HCT116 (cell line): Measurements from ENCODE around the gene GRIN1. TPM values are rescaled to one million over a fixed set of nuclear protein-coding genes. Genes with fewer than 3 reads are reported as not detected.

Source experiments
- ATAC-seq: fragments of 200-7000 bp; cut with Tn5 transposase; 2 replicates; pipeline ENCODE4 v1.9.1; 2020; ENCODE audit warnings: mild to moderate bottlenecking, moderate library complexity
- BruUV-seq: library from RNA; stranded (reverse); fragments of 400-500 nt; replicated peaks from 2 replicates; lab custom pipeline; 2021; lab: Mats Ljungman, UMichigan
- CTCF ChIA-PET: fragments of 300-600 bp; sonication (Branson Sonifier 250); formaldehyde crosslinking; loops from one replicate; lab custom pipeline; 2021; ENCODE audit warnings: antibody characterized with exemption; lab: Charles Lee
- POLR2A ChIA-PET: fragments of 300-600, 350-600 bp; sonication (Branson Sonifier 250); formaldehyde crosslinking; loops from one replicate; lab custom pipeline; 2021; ENCODE audit warnings: antibody characterized with exemption; lab: Charles Lee
- RAD21 ChIA-PET, 2 experiments: fragments of 300-600 bp; sonication (Branson Sonifier 250); formaldehyde crosslinking; loops; one replicate each; lab custom pipeline; 2023; ENCODE audit warnings: low total read pairs in 2 of 2; ENCODE audit not compliant: uncharacterized antibody in 2 of 2, unreplicated experiment in 2 of 2, low non-redundant PET in 1 of 2; lab: Charles Lee
- DNase-seq: peaks from one replicate; pipeline ENCODE4 v3.0.0-alpha.2; 2010; ENCODE audit warnings: low read depth, low spot score
- H2AFZ ChIP-seq: fragments of 200-600 bp; shearing (Covaris generic), sonication (generic); 2 replicates; pipeline ENCODE4 v1.6.1; 2017; ENCODE audit warnings: low read depth, mixed run types, mixed read lengths, antibody characterized with exemption, low read length; ENCODE audit not compliant: poor library complexity, severe bottlenecking
- H3K27ac ChIP-seq: 2 replicates; pipeline ENCODE4 v1.5.1; 2012; ENCODE audit warnings: low read depth, low read length
- H3K27me3 ChIP-seq: fragments of 200-600 bp; sonication (generic); 2 replicates; pipeline ENCODE4 v1.6.1; 2016; ENCODE audit warnings: mixed run types, low read length, mixed read lengths; ENCODE audit not compliant: insufficient read depth
- H3K36me3 ChIP-seq, 2 experiments: fragments of 200-500 bp in 1 of 2; fragments of 200-600 bp in 1 of 2; sonication (Bioruptor generic) in 1 of 2; sonication (generic) in 1 of 2; 2 replicates each; pipeline versions ENCODE4 v1.5.1 to v1.6.1; 2014 to 2016; ENCODE audit warnings: low read length in 2 of 2, inconsistent platforms in 1 of 2, mixed read lengths in 1 of 2, mixed run types in 1 of 2; ENCODE audit not compliant: insufficient read depth in 2 of 2, control insufficient read depth in 1 of 2
- H3K4me1 ChIP-seq, 2 experiments: fragments of 200-600 bp in 1 of 2; sonication (generic) in 1 of 2; 2 replicates each; pipeline versions ENCODE4 v1.5.1 to v1.6.1; 2012 to 2017; ENCODE audit warnings: low read length in 2 of 2, inconsistent platforms in 1 of 2, mild to moderate bottlenecking in 1 of 2, mixed read lengths in 1 of 2, mixed run types in 1 of 2, moderate library complexity in 1 of 2; ENCODE audit not compliant: insufficient read depth in 2 of 2, control insufficient read depth in 1 of 2
- H3K4me2 ChIP-seq: fragments of 200-600 bp; sonication (generic); 2 replicates; pipeline ENCODE4 v1.6.1; 2017; ENCODE audit warnings: mixed run types, low read length, mixed read lengths
- H3K4me3 ChIP-seq, 2 experiments: fragments of 200-600 bp in 1 of 2; sonication (generic) in 1 of 2; replicated peaks in 1 of 2; 2 replicates each; pipeline ENCODE4 v1.5.1; 2011 to 2016; ENCODE audit warnings: low read length in 2 of 2, control low read depth in 1 of 2, low read depth in 1 of 2, mild to moderate bottlenecking in 1 of 2, mixed read lengths in 1 of 2, mixed run types in 1 of 2
- H3K79me2 ChIP-seq: fragments of 200-600 bp; sonication (generic); 2 replicates; pipeline ENCODE4 v1.6.1; 2017; ENCODE audit warnings: mild to moderate bottlenecking, mixed run types, low read length, moderate library complexity, mixed read lengths; ENCODE audit not compliant: insufficient read depth
- H3K9ac ChIP-seq: fragments of 200-600 bp; sonication (generic); 2 replicates; pipeline ENCODE4 v1.6.1; 2016; ENCODE audit warnings: low read length, mixed read lengths
- H3K9me2 ChIP-seq: fragments of 200-600 bp; sonication (generic), shearing (Covaris generic); 2 replicates; pipeline ENCODE4 v1.6.1; 2017; ENCODE audit warnings: mixed run types, mild to moderate bottlenecking, moderate library complexity; ENCODE audit not compliant: insufficient read depth
- H3K9me3 ChIP-seq, 2 experiments: fragments of 200-500 bp in 1 of 2; fragments of 200-600 bp in 1 of 2; sonication (Bioruptor generic) in 1 of 2; sonication (generic) in 1 of 2; 2 replicates each; pipeline ENCODE4 v1.6.1; 2014 to 2017; ENCODE audit warnings: low read length in 2 of 2, mixed read lengths in 2 of 2, inconsistent platforms in 1 of 2, low read depth in 1 of 2, mild to moderate bottlenecking in 1 of 2, mixed run types in 1 of 2, moderate library complexity in 1 of 2; ENCODE audit not compliant: control insufficient read depth in 1 of 2, insufficient read depth in 1 of 2
- H4K20me1 ChIP-seq: fragments of 200-600 bp; sonication (generic), shearing (Covaris generic); 2 replicates; pipeline ENCODE4 v1.6.1; 2017; ENCODE audit warnings: mixed run types, mild to moderate bottlenecking, moderate library complexity; ENCODE audit not compliant: insufficient read depth
- CEBPB ChIP-seq: IDR thresholded peaks from 2 replicates; pipeline ENCODE4 v1.6.1; 2012; ENCODE audit warnings: low read depth
- EGR1 ChIP-seq: IDR thresholded peaks from 2 replicates; pipeline ENCODE4 v1.6.1; 2012; ENCODE audit warnings: low read depth
- JUND ChIP-seq: IDR thresholded peaks from 2 replicates; pipeline ENCODE4 v1.6.1; 2012
- POLR2A ChIP-seq: IDR thresholded peaks from 2 replicates; pipeline ENCODE4 v1.7.0; 2011; ENCODE audit warnings: borderline replicate concordance; ENCODE audit not compliant: insufficient read depth, insufficient read length; ENCODE audit errors: extremely low read depth
- POLR2AphosphoS5 ChIP-seq: IDR thresholded peaks from 2 replicates; pipeline ENCODE4 v1.6.1; 2011; ENCODE audit warnings: mild to moderate bottlenecking, low read depth, low read length, moderate library complexity
- ZFX ChIP-seq: fragments of 450-650 bp; IDR thresholded peaks from 2 replicates; pipeline ENCODE4 v1.6.1; 2017
- intact Hi-C: fragments of 100-400 bp; cut with micrococcal nuclease; formaldehyde crosslinking; loops from 2 replicates; pipeline ENCODE4 v1.10.0; 2022
- total RNA-seq: library from RNA; stranded (reverse); gene quantifications from one replicate; pipeline ENCODE4 v1.2.1, GENCODE V29; 2021; ENCODE audit not compliant: unreplicated experiment
- TF ChIP-seq, protein P1 (sequence below): IDR thresholded peaks from 2 replicates; pipeline ENCODE4 v1.6.1; 2012
- TF ChIP-seq, protein P2 (sequence below): IDR thresholded peaks from 2 replicates; pipeline ENCODE4 v1.6.1; 2012; ENCODE audit warnings: low read depth

GRIN1 gene
- total RNA-seq, 1 experiment from 2014 or later, result 23.1 TPM

DNA sequence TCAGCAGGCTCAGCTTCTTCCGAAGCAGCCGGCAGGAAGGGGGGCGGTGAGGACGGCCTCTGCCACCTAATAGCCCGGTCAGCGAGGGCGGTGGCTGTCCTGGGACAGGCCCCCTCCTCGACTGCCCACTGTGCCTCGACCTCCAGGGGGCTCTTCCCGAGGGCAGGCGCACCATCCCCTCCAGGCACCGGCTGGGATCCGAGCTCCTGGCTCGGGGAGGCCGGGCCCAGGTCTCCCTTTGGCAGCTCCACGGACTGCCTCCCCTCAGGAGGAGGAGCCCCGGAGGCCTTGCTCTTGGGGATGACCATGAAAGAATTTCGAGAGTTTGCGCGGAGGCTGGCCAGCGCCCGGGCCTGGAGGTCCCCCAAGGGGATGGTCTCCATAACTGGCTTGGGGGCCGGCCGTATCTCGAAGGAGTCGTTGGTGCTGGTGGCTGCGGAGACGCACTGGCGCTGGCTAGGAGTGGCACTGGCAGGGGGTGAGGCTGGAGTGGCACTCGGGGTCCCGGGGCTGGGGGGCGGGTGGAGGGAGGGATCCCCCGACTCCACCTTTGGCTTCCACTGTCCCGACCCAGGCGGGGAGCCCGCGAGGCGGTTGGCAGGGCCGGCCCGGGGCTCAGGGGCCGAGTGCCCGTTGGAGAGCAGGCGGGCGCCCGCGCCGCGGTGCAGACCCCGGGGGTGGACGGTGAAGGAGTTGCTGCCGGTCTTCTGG, 60.6 kb downstream of the GRIN1 start:
- Histone ChIP-seq H3K4me1 (peaks cover 40 to 61% of the 10 kb centered on the region in 2 experiments), H3K27ac (peak overlapping the region; percentile 35; the same call in 1 of the 2 replicates), H2AFZ (no peak overlapping the region), H3K79me2 (peaks cover 35% of the 10 kb centered on the region), H3K9ac (peak overlapping the region; percentile 46), H3K36me3 (0 out of 4 replicates have a peak, but pooled peaks cover 0 to 3% of the 10 kb centered on the region in 2 experiments), H3K9me3 (no peaks in the 10 kb centered on the region), H3K9me2 (no peaks in the 10 kb centered on the region), H3K4me2 (peak overlapping the region; percentile 63), H4K20me1 (no peaks in the 10 kb centered on the region), H3K27me3 (no peaks in the 10 kb centered on the region), H3K4me3 (peak overlapping the region; percentile 15 to 46; a peak in 3 of 4 replicates)
- intact Hi-C loops, result loop anchor here (1.0 kb wide), 1 partner anchor 42 kb away; the partner anchor contains the start of gene TUBB4B
- BruUV-seq, result no TSS peak
- ChIA-PET CTCF (no interaction called here), RAD21 (interaction anchor here in 1 of 2 experiments (0.9 kb wide), 1 partner anchor 42 kb away, joined by 7 read pairs; no protein-coding TSS in a partner anchor), POLR2A (interaction anchor here (2.6 kb wide), 1 partner anchor 10 kb away, joined by 20 read pairs; the partner anchor contains the start of genes ANAPC2 and SSNA1)
- ATAC-seq, result no peak
- TF ChIP-seq, protein P1, sequence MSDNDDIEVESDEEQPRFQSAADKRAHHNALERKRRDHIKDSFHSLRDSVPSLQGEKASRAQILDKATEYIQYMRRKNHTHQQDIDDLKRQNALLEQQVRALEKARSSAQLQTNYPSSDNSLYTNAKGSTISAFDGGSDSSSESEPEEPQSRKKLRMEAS, result no peak
- DNase-seq, result no peak

DNA sequence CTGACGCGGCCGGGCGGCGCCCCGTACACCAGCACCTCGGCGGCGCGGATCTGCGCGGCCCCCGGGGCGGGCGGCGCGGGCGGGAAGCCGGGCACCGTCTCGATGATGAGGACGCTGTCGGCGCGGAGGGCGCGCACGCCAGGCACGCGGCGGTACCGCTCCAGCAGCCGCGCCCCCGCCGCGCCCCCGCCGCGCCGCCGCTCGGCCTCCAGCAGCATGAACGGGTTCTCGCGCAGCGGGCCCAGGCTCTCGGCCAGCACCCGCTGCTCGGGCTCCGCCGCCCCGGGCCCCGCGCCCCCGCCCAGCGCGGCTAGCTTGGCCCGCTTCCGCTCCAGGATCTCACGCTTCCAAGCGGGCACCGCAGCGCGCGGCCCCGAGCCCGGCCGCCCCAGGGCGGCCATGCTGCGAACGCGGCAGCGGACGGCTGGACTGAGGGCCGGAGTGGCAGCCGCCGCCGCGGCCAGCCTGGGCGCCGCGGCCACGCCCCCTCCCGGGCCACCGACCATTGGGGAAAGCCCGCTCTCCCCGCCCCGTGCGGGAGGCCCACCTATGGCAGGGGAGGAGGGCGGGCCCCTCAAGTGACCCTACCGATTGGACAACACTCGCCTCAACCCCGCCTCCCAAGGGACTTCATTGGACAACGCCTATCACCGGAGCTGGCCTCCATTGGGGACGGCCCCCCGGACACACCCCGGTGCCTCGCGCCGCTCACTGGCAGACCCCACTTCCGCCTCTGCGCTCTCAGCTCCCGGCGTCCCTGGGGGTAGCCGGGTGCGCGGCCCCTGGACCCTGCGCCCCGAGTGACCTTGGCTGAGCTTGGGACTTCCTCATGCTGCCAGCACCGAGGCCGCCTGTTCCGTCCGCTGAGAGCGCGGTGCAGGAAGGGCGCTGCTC, 61.6 kb downstream of the GRIN1 start, which contains the start of gene TPRN:
TPRN (minus strand) TSS at position 431 of the 894 bp plus-strand sequence; CDS start at position 401, 30 bp downstream.
- Histone ChIP-seq H3K79me2 (peaks cover 44% of the 10 kb centered on the region), H4K20me1 (no peaks in the 10 kb centered on the region), H3K4me1 (peaks cover 32 to 54% of the 10 kb centered on the region in 2 experiments), H3K9ac (peak within 1 kb of the TSS; percentile 77), H2AFZ (no peak within 1 kb of the TSS), H3K4me2 (peak within 1 kb of the TSS; percentile 95), H3K9me2 (no peaks in the 10 kb centered on the region), H3K36me3 (0 out of 4 replicates have a peak, but pooled peaks cover 0 to 3% of the 10 kb centered on the region in 2 experiments), H3K4me3 (peak within 1 kb of the TSS; percentile 61 to 81), H3K27ac (peak within 1 kb of the TSS; percentile 85), H3K9me3 (no peaks in the 10 kb centered on the region), H3K27me3 (no peaks in the 10 kb centered on the region)
- ChIA-PET CTCF (interaction anchor here (0.5 to 2.0 kb wide), 6 partner anchors 12 to 151 kb away, joined by 3 to 7 read pairs (median 3); partner anchors contain the start of genes CYSRT1 and RNF224), RAD21 (interaction anchor here in 1 of 2 experiments (1.1 kb wide), 1 partner anchor 11 kb away, joined by 4 read pairs; the partner anchor contains the start of gene SSNA1), POLR2A (interaction anchor here (0.8 to 1.2 kb wide), 12 partner anchors 10 to 132 kb away, joined by 3 to 17 read pairs (median 4); partner anchors contain the start of genes ANAPC2, MAN1B1, RNF224 and SSNA1)
- peak; percentile 93 for ATAC-seq
- intact Hi-C loops, result loop anchor here (1.0 kb wide), 1 partner anchor 41 kb away; the partner anchor contains the start of gene TUBB4B
- peak; percentile 96 for DNase-seq
- no TSS peak for BruUV-seq
- TF ChIP-seq, protein P2, sequence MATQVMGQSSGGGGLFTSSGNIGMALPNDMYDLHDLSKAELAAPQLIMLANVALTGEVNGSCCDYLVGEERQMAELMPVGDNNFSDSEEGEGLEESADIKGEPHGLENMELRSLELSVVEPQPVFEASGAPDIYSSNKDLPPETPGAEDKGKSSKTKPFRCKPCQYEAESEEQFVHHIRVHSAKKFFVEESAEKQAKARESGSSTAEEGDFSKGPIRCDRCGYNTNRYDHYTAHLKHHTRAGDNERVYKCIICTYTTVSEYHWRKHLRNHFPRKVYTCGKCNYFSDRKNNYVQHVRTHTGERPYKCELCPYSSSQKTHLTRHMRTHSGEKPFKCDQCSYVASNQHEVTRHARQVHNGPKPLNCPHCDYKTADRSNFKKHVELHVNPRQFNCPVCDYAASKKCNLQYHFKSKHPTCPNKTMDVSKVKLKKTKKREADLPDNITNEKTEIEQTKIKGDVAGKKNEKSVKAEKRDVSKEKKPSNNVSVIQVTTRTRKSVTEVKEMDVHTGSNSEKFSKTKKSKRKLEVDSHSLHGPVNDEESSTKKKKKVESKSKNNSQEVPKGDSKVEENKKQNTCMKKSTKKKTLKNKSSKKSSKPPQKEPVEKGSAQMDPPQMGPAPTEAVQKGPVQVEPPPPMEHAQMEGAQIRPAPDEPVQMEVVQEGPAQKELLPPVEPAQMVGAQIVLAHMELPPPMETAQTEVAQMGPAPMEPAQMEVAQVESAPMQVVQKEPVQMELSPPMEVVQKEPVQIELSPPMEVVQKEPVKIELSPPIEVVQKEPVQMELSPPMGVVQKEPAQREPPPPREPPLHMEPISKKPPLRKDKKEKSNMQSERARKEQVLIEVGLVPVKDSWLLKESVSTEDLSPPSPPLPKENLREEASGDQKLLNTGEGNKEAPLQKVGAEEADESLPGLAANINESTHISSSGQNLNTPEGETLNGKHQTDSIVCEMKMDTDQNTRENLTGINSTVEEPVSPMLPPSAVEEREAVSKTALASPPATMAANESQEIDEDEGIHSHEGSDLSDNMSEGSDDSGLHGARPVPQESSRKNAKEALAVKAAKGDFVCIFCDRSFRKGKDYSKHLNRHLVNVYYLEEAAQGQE, result no peak
- TF ChIP-seq, protein P1, result no peak
- TF ChIP-seq POLR2AphosphoS5 (peak; percentile 99), CEBPB (no peak), POLR2A (peak; percentile 95), ZFX (peak; percentile 71; the same call in 1 of the 2 replicates), EGR1 (no peak), JUND (no peak)
